Transverse colon (tissue), 4 donors: ENCODE measurements around the gene RAD23B.

Experiments used
- CTCF ChIP-seq, 5 experiments: fragments of 200-600 bp in 3 of 5; fragments of 450-650 bp in 2 of 5; sonication (generic) in 3 of 5; IDR thresholded peaks; 1 replicate in 2 of 5; 2 replicates in 3 of 5; pipeline ENCODE4 v1.5.1; 2016 to 2017; ENCODE audit warnings: antibody characterized with exemption in 5 of 5, inconsistent platforms in 3 of 5, mild to moderate bottlenecking in 2 of 5, moderate library complexity in 1 of 5
- EP300 ChIP-seq: sonication (generic); formaldehyde crosslinking; IDR thresholded peaks from one replicate; pipeline ENCODE4 v1.6.1; 2017; ENCODE audit warnings: antibody characterized with exemption, low read depth
- POLR2A ChIP-seq: fragments of 450-650 bp; IDR thresholded peaks from one replicate; pipeline ENCODE4 v1.6.1; 2016; ENCODE audit warnings: antibody characterized with exemption, mild to moderate bottlenecking, moderate library complexity
- POLR2AphosphoS5 ChIP-seq, 3 donors: sonication (generic); formaldehyde crosslinking; IDR thresholded peaks; one replicate each; pipeline ENCODE4 v1.6.1; 2016; ENCODE audit warnings: antibody characterized with exemption in 3 of 3

DNA sequence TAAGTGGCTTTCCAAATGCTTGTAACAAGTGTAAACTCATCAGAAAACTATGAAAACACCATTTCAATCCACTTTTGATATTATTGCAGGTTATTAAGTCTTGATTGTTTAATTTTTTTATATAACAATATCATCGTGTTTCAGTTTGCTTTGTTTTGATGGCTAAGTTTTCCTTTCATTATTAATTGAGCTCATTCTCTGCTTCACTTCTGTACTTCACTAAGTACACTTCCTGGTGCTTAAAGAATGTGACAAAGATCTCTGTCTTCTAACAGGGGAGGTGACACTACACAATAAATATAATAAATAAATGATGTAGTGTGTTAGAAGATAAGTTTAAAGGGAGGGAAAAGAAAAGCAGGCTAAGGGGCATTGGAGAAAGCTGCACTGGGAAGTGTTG, 13.0 kb upstream of the RAD23B start:
- TF ChIP-seq CTCF (IDR thresholded peaks at IDR 0.05): no peak
- TF ChIP-seq POLR2A: no peak
- TF ChIP-seq EP300: no peak
- TF ChIP-seq POLR2AphosphoS5 (IDR thresholded peaks at IDR 0.05): no peak
